H1 (cell line): ENCODE data around the gene ZNF581. TPM values are rescaled to one million over a fixed set of nuclear protein-coding genes. Genes with fewer than 3 reads are reported as not detected.

ENCODE experiments used
- BCL11A ChIP-seq, 2 experiments: IDR thresholded peaks; one replicate each; pipeline ENCODE4 v1.6.1; 2011; ENCODE audit warnings: low read depth in 2 of 2, low read length in 2 of 2, mild to moderate bottlenecking in 2 of 2
- BRCA1 ChIP-seq: IDR thresholded peaks from 2 replicates; pipeline ENCODE4 v1.6.1; 2012; ENCODE audit warnings: low read depth, low read length, improper control_type of control experiment
- CBX5 ChIP-seq: fragments of 300-800, 300-1000 bp; sonication (generic); IDR thresholded peaks from 2 replicates; pipeline ENCODE4 v1.7.1; 2016; ENCODE audit warnings: antibody characterized with exemption, low read length, low read depth
- CHD1 ChIP-seq: IDR thresholded peaks from 2 replicates; pipeline ENCODE4 v1.6.1; 2012; ENCODE audit warnings: low read depth, low read length, improper control_type of control experiment
- CHD2 ChIP-seq: IDR thresholded peaks from 2 replicates; pipeline ENCODE4 v1.6.1; 2012; ENCODE audit warnings: low read length, improper control_type of control experiment
- CREB1 ChIP-seq: IDR thresholded peaks from 2 replicates; pipeline ENCODE4 v1.6.1; 2012; ENCODE audit warnings: inconsistent platforms
- CTCF ChIP-seq, 3 experiments: IDR thresholded peaks; 1 replicate in 2 of 3; 2 replicates in 1 of 3; pipeline versions ENCODE4 v1.5.1 to v1.6.1; 2011; ENCODE audit warnings: low read length in 3 of 3, mild to moderate bottlenecking in 3 of 3, inconsistent platforms in 2 of 3, low read depth in 1 of 3, moderate library complexity in 1 of 3; ENCODE audit not compliant: insufficient read depth in 1 of 3; ENCODE audit errors: control extremely low read depth in 1 of 3
- E2F6 ChIP-seq: IDR thresholded peaks from 2 replicates; pipeline ENCODE4 v1.6.1; 2012; ENCODE audit warnings: inconsistent platforms
- GTF2F1 ChIP-seq: IDR thresholded peaks from 2 replicates; pipeline ENCODE4 v1.6.1; 2012; ENCODE audit warnings: low read depth, low read length, improper control_type of control experiment, borderline replicate concordance
- HDAC2 ChIP-seq, 2 experiments: fragments of 300-600 bp in 1 of 2; sonication (generic) in 1 of 2; IDR thresholded peaks; 2 replicates each; pipeline ENCODE4 v1.6.1; 2011 to 2012; ENCODE audit warnings: low read depth in 2 of 2, low read length in 2 of 2, mild to moderate bottlenecking in 2 of 2, moderate library complexity in 2 of 2, borderline replicate concordance in 1 of 2, inconsistent platforms in 1 of 2
- KDM1A ChIP-seq: fragments of 200-600, 300-600 bp; sonication (generic); IDR thresholded peaks from 2 replicates; pipeline ENCODE4 v1.7.1; 2016; ENCODE audit warnings: mild to moderate bottlenecking, low read length, borderline replicate concordance
- KDM4A ChIP-seq: IDR thresholded peaks from one replicate; pipeline ENCODE4 v1.7.1; 2012; ENCODE audit warnings: low read depth, mild to moderate bottlenecking, moderate library complexity, low read length, inconsistent platforms; ENCODE audit not compliant: severe bottlenecking
- MAFK ChIP-seq: IDR thresholded peaks from 2 replicates; pipeline ENCODE4 v1.6.1; 2012; ENCODE audit warnings: low read depth, mild to moderate bottlenecking, improper control_type of control experiment, low read length
- NANOG ChIP-seq: IDR thresholded peaks from 2 replicates; pipeline ENCODE4 v1.6.1; 2011; ENCODE audit warnings: low read length, low read depth, mild to moderate bottlenecking, inconsistent platforms; ENCODE audit not compliant: insufficient read depth, poor library complexity, severe bottlenecking
- SIRT6 ChIP-seq: IDR thresholded peaks from one replicate; pipeline ENCODE4 v1.7.1; 2012; ENCODE audit warnings: low read length, inconsistent platforms
- SIX5 ChIP-seq: IDR thresholded peaks from 2 replicates; pipeline ENCODE4 v1.6.1; 2011; ENCODE audit warnings: mild to moderate bottlenecking, low read depth, low read length
- SP1 ChIP-seq: IDR thresholded peaks from 2 replicates; pipeline ENCODE4 v1.6.1; 2011; ENCODE audit warnings: low read depth, low read length
- SP2 ChIP-seq: IDR thresholded peaks from 2 replicates; pipeline ENCODE4 v1.6.1; 2012; ENCODE audit warnings: mild to moderate bottlenecking, low read length, inconsistent platforms
- SRF ChIP-seq: IDR thresholded peaks from 2 replicates; pipeline ENCODE4 v1.6.1; 2011; ENCODE audit warnings: mild to moderate bottlenecking, low read depth, low read length, moderate library complexity
- TAF1 ChIP-seq: IDR thresholded peaks from 2 replicates; pipeline ENCODE4 v1.6.1; 2011; ENCODE audit warnings: mild to moderate bottlenecking, low read depth, low read length
- TEAD4 ChIP-seq: IDR thresholded peaks from 2 replicates; pipeline ENCODE4 v1.6.1; 2012; ENCODE audit warnings: low read depth, low read length, inconsistent platforms, mixed read lengths
- YY1 ChIP-seq: IDR thresholded peaks from 2 replicates; pipeline ENCODE4 v1.6.1; 2011; ENCODE audit warnings: low read depth, mild to moderate bottlenecking, low read length
- ZNF274 ChIP-seq: IDR thresholded peaks from 2 replicates; pipeline ENCODE4 v1.7.0; 2012; ENCODE audit warnings: low read length, borderline replicate concordance; ENCODE audit errors: extremely low read depth
- polyA plus RNA-seq, 7 experiments: library from polyadenylated mRNA; depleted of rRNA in 3 of 7; stranded (reverse) in 5 of 7; unstranded in 2 of 7; fragments of >200 nt in 5 of 7; fragments of 200-250 nt in 2 of 7; gene quantifications; 1 replicate in 5 of 7; 2 replicates in 1 of 7; 4 replicates in 1 of 7; pipeline versions ENCODE4 v1.2.1 to v1.2.3, GENCODE V29; 2011 to 2013; ENCODE audit warnings: missing spikeins in 2 of 7, mixed read lengths in 2 of 7
- total RNA-seq: library from RNA; stranded (reverse); fragmentation: NEBNext Ultra II Directional; extraction: Animal tissue kit (Norgen Biotek cat#: 25700); gene quantifications from 2 replicates; pipeline ENCODE4 v1.2.1, GENCODE V29; 2021

ZNF581 gene
- total and polyA plus RNA-seq, 2 of the 8 experiments (the other 6 are each of a cell fraction or from before 2014, with no cell fraction given): 73.0 to 76.1 TPM

GRCh38 chr19:55655648-55656040 lies 12.2 kb downstream of the ZNF581 start (continued):
- TF ChIP-seq E2F6: no peak
- TF ChIP-seq GTF2F1: no peak
- TF ChIP-seq CHD2: no peak
- TF ChIP-seq SIRT6: no peak
- TF ChIP-seq MAFK: no peak
- no peak for TF ChIP-seq SP1
- no peak for TF ChIP-seq CBX5
- TF ChIP-seq CHD1: no peak
- TF ChIP-seq BRCA1: no peak
- TF ChIP-seq SP2: no peak
- TF ChIP-seq TEAD4: no peak
- no peak for TF ChIP-seq YY1
- no peak for TF ChIP-seq BCL11A (IDR thresholded peaks at IDR 0.05; ENCODE audit: low read depth in 2 of 2, low read length in 2 of 2)
- no peak for TF ChIP-seq KDM1A
- TF ChIP-seq HDAC2 (IDR thresholded peaks at IDR 0.05; ENCODE audit: borderline replicate concordance in 1 of 2, low read depth in 2 of 2, low read length in 2 of 2): 0 out of 4 replicates have a peak, but pooled peaks of 1 of the 2 experiments have one; percentile 73
- TF ChIP-seq ZNF274: no peak
- TF ChIP-seq SIX5: no peak
- no peak for TF ChIP-seq NANOG
- peak; percentile 61 for TF ChIP-seq TAF1
- no peak for TF ChIP-seq SRF
- no peak for TF ChIP-seq CTCF (IDR thresholded peaks at IDR 0.05; ENCODE audit: control extremely low read depth in 1 of 3, insufficient read depth in 1 of 3, low read depth in 1 of 3, low read length in 3 of 3)
- TF ChIP-seq CREB1: no peak
- TF ChIP-seq KDM4A: no peak
